ENCODE results near the gene GABBR2. TPM values are rescaled to one million over a fixed set of nuclear protein-coding genes. Genes with fewer than 3 reads are reported as not detected.

The GABBR2 gene
- total RNA-seq, 1 donor from 2014 or later: 0.24 TPM

DNA sequence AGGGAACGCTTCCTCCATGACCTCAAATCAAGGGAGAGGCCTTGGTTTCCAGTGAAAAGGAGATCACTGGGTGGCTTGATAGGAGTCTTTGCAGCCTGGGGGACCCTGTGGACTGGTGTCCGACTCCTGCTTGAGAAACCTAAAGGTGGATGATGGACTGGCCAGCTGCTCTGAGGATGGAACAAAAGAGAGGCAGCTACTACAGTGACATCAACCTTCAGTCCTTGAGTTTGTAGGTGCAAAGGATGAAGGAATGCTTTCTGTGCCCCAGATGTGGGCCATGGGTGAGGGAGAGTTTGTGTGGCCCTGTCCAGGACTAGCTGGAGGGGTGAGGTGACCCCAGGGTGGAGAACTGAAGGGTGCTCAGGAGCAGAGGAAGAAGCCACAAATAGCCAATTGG is 338.8 kb downstream of the GABBR2 start:
- DNase-seq: no peak
- H3K27me3 ChIP-seq (ENCODE audit: low read depth): no peaks in the 10 kb centered on the region
- H3K4me1 ChIP-seq: no peaks in the 10 kb centered on the region
- intact Hi-C loops (cut with DNase I): no loop called here
- no peak for ATAC-seq
- no peak overlapping the region for H3K27ac ChIP-seq
- H3K9me3 ChIP-seq: peaks cover 16% of the 10 kb centered on the region
- no peak for TF ChIP-seq CTCF (IDR thresholded peaks at IDR 0.05)
- no peak overlapping the region for H3K4me3 ChIP-seq
- no peaks in the 10 kb centered on the region for H3K36me3 ChIP-seq

GRCh38 chr9:98369471-98369870 is 339.3 kb downstream of the GABBR2 start:
- H3K27me3 ChIP-seq (ENCODE audit: low read depth): no peaks in the 10 kb centered on the region
- TF ChIP-seq CTCF (IDR thresholded peaks at IDR 0.05): no peak

DNA sequence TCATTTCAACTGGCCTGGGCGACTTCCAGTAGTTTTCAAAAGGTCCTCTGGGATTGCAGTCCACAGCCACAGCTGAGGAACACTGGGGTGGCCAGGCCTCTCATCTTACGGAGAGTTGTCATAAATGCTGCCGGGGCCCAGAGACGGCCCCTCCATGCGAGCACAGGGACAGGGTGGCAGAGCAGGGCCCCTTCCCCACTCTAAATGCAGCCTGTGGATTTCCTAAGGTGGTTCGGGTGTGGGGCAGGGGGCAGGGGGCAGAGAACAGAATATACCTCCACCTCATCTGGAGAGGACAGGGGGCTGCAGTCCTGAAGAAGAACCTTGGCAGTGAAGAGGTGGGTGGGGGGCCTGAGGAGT is 339.7 kb downstream of the GABBR2 start:
- intact Hi-C loops (cut with DNase I): no loop called here
- DNase-seq (no peak), ATAC-seq (no peak)
- peaks cover 18% of the 10 kb centered on the region for H3K9me3 ChIP-seq
- H3K27me3 ChIP-seq (ENCODE audit: low read depth): no peaks in the 10 kb centered on the region
- no peak overlapping the region for H3K4me3 ChIP-seq
- no peaks in the 10 kb centered on the region for H3K4me1 ChIP-seq
- TF ChIP-seq CTCF (IDR thresholded peaks at IDR 0.05): no peak
- H3K36me3 ChIP-seq: no peaks in the 10 kb centered on the region
- no peak overlapping the region for H3K27ac ChIP-seq

More at GRCh38 chr9:98369471-98369870, 339.3 kb downstream of the GABBR2 start:
- intact Hi-C loops (cut with DNase I): no loop called here
- Histone ChIP-seq H3K36me3 (no peaks in the 10 kb centered on the region), H3K27ac (no peak overlapping the region), H3K4me3 (no peak overlapping the region), H3K4me1 (no peaks in the 10 kb centered on the region), H3K9me3 (peaks cover 18% of the 10 kb centered on the region)
- ATAC-seq (no peak), DNase-seq (no peak)

GRCh38 chr9:98368366-98369065 is 340.2 kb downstream of the GABBR2 start:
- no peak for TF ChIP-seq CTCF (IDR thresholded peaks at IDR 0.05)
- H3K36me3 ChIP-seq: no peaks in the 10 kb centered on the region
- peaks cover 18% of the 10 kb centered on the region for H3K9me3 ChIP-seq
- no peak overlapping the region for H3K27ac ChIP-seq
- DNase-seq (no peak), ATAC-seq (no peak)
- no peak overlapping the region for H3K4me3 ChIP-seq
- no peaks in the 10 kb centered on the region for H3K4me1 ChIP-seq
- intact Hi-C loops (cut with DNase I): no loop called here
- no peaks in the 10 kb centered on the region for H3K27me3 ChIP-seq (ENCODE audit: low read depth)

DNA sequence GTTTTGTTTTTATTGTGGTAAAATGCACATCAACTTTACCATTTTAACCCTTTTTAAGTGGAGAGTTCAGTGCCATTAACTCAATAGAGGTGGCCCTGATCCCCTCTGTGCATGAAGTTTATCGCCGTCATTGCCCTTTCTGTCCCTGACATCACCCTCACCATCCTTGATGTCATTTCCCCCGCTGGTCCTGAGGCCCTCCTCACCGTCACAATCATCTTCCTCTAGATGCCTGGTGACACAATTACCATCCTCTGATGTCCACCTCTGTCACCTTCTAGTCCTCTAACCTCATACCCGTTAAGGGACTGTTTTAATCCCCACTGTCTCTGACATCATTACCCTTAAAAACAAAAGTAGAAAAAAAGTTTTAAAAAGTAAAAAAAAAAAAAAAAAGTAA is 340.8 kb downstream of the GABBR2 start:
- intact Hi-C loops (cut with DNase I): no loop called here
- Histone ChIP-seq H3K36me3 (no peaks in the 10 kb centered on the region), H3K4me3 (no peak overlapping the region), H3K4me1 (no peaks in the 10 kb centered on the region), H3K27ac (no peak overlapping the region), H3K27me3 (ENCODE audit: low read depth) (no peaks in the 10 kb centered on the region), H3K9me3 (peaks cover 18% of the 10 kb centered on the region)
- DNase-seq: no peak
- TF ChIP-seq CTCF (IDR thresholded peaks at IDR 0.05): no peak
- ATAC-seq: no peak

Data from lower lobe of right lung (tissue), 2 donors.